Stimulated activated CD4-positive, alpha-beta T cell treated with anti-CD3 and anti-CD28 coated beads, Interleukin-4, amount 100 ng/mL, for 1 hour (primary cell): ENCODE measurements around the gene ATOH1.

Experiments
- DNase-seq: peaks from one replicate; pipeline ENCODE4 v3.0.0-alpha.2; 2020

The ATOH1 gene

DNA sequence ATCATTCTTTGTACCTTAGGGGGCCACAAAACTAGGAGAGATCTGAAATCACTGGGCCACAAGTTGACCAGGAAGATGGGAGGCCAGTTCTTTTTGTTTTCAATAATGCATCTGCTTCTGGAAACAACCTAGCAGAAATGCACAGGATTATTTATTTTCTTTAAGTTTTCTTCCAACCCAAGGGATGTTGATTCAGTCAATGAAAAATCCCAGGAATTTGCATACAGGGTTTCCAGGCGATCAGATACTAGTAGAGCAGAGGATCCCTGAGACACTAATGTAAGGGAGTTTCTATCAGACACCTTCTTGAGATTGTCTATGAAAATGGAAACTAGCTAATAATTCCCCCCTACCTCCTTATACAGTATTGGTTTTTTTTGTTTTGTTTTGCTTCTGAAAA lies 7.4 kb downstream of the ATOH1 start:
- no peak for DNase-seq

DNA sequence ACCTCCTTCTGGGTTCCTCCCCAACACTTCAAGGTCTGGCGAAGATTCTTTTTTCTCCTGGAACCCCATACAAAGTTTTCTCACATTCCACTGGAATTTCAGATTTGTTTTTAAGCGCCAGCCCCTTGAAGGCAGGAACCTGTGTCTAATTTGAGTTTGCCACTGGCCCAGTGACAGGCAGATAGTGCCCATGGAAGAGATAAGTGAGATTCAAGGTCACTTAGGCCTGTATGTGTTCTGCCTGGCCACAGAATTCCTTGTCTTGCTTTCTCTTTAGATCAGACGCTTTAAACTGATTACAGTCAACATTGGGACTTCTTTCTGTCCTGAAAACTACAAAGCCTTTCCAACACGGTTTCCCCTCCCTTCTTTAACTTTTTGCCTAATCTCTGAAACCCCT lies 11.2 kb downstream of the ATOH1 start:
- DNase-seq: no peak

DNA sequence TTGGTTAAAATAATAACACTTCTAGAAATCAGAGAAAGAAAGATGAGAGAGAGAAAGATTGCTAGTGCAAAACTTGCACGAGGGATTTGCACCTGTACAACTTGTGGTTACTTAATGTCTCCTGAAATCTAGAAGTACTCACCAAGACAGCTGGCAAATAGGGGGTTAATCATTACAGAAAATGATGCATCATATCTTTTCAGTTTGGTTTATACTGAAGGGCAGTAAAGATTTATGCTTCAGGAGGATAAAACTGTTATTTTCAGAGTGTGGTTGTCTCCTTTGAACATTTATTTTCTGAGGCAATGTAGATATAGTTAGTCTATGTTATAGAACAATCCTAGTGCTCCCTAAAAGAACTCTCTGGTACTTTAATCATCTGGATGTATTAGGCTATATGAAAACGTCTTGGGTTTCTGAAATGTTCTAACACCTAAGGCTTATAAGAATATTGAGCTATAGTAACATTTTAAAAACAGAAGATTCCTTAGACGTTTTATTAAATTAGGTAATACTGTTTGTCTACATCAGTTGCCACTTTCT lies 13.3 kb downstream of the ATOH1 start:
- no peak for DNase-seq

DNA sequence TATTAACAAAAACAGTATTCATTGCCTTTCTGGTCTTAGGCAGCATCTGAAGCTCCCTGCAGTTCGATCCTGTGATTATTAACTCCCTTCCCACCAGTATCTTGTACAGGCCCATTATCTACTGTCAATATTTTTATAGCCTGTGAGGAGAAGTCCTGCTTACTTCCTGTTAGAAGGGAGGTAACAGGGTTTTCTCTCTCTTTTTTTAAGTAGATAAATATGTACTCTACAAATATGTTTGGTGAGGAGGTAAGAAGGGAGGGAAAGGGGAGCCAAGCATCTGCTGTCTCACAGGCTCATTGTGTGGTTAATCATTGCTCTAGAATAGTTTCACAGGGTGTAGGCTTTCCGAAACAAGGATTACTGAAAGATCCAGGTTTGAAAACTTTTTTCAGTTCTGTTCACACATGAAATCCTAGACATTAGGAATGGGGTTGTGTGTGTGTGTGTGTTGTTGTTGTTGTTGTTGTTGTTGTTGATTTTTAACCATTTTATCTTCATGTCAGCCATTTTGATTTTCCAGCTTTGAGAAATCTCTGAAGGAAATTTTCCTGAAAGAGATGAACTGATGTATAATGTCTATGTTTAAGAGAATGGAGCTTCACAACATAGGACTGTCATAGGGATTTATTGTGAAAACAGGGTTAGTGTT lies 14.2 kb downstream of the ATOH1 start:
- no peak for DNase-seq

DNA sequence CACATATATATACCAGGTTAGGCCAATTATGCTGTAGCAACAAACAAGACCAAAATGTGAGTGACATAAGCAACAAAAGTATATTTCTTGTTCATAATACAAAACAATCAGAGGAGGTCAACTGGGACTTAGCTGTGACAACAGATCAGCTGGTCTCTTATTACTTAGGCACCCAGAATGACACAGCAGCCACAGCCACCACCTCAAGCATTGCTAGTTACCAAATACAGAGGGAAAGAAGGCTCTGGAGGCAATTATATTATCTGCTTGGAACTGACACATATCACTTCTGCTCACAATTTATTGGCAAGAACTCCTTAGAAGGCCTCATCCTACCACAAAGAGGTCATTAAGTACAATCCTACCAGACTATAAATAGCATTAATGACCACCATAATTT lies 15.2 kb downstream of the ATOH1 start:
- DNase-seq: no peak

DNA sequence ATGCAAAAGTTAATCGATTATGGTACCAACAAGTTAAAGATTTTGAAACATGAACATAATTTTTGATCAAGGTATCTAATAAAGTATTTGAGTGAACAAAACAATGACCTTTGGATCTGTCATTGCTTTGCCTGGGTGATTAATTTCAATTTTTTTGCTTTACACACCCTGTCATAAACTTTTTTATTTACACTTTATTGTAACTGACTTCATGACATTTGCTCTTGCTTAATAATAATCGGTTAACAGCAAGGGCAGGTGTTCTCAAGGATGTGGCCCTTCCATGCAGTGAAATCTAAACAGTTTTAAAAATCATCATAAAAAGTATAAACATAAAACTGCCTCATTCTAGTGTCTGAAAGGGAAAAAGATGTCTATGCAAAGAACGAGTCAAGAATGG lies 24.1 kb downstream of the ATOH1 start:
- DNase-seq: no peak

DNA sequence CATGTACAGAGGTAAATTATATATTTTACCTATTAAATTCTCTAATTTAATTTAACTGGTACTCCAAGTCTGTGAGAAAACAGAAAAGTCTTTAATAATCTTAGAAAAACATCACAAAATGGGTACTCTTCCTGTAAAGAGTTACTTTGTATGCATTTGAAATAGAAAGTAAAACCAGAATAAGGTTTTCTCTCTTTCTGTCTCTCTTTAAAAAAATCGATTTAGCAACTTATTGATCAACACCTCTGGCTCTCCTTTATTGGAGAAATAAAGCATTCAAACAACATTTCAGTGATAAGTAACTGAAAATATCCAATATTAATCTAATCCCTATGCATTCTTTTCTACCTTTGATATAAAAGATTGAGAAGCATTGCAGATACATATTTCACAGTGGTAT lies 27.4 kb downstream of the ATOH1 start:
- no peak for DNase-seq

DNA sequence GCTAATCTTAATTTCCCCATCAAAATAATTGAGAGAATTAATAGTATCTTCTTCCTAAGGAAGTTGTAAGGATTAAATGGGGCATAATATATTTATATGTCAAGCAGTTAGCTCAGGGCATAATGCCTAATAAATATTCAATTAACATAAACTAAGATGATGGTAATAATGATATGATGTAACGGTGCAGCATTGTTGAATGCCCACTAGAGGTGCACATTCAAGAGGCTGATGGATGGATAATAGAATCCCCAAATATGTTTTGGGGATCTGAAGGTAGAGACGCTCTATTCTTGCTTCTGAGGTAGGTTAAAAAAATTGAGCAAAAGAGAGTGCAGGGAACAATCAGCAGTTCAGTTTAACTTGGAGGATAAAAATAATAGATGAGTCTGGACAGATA lies 37.1 kb downstream of the ATOH1 start:
- no peak for DNase-seq

DNA sequence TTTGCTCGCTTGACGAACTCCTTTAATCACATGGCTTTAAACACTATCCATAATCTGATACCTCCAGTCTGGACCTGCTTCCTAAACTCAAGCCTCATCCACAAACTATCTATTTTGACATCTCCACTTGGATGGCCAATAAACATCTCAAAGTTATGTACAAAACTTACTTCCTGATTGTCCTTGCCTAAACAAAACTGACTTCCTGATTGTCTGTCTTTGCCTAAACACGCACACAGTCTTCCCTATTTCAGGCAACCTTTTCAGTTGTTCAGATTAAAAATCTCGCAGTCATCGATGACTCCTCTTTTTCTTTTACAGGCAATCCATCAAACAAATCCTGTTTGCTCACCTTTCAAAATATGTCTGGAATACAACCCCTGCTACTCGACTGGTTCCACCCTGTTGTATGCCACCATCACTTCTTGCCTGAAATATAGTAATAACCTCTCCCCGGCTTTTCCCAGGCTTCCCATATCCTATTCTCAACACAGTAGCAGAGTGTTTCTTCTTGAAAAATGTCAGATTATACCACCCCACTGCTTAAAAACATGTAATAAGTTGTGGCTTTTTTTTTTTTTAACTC lies 39.0 kb downstream of the ATOH1 start:
- no peak for DNase-seq

DNA sequence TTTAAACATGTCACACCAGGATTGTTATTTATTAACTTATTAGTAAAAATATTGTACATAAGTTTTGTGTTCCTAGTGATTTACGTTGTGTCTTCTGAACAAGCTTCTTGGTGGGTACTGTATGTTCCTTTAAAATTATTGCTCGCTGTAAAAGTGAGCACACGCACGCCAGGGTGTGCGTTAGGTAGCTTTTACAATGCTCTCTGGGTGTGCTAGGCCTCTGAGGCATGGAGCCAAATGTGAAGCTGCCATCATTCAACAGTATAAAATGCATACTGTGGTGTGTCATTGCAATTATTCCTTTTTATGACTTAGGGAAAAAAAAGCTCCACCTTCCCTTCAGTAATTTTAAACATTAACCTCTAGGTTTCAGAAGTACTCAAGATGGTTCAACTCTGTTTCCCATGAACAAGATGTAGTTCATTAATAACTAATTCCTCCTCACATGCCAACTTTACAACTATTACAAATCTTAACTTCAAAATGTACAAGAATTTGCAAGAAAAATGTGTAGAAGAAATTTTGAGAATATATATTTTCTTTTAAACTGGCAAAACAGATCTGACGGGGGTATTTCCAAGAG lies 42.4 kb downstream of the ATOH1 start:
- DNase-seq: no peak

DNA sequence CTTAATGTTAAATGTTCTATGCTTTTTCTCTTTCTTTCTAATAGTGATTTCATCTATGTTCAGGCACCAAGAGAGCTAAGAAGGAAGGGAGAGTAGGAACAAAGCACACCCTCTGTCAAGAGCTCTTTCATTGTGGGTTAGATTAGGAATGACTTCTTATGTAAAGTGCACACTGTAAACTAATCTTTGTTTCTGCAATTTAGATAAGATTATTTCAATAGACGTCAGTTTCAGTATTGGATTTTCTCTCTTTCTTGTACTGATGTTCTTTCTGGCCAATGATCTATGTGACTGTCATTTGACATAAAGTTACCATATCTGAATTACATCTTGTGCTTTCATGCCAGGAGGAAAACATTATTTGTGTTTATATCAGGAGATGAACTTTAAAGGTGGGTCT lies 48.2 kb downstream of the ATOH1 start:
- DNase-seq: no peak

DNA sequence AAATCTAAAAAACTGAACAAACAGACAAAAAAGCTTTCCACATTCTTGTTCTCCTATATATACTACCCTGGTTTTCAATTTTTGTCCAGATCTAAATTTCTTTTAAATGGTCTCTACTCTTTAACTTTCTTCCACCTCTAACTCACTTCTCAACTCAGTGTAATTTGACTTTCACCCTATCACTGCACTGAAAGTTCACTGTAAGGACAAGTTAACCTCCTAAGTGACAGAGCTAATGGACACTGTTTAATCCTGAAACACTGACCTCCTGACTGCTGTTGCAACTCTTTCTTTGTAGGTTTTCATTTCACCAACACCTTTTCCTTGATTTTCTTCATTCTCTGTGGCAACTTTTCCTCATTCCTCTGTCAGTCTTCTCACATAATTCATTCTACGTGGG lies 50.0 kb downstream of the ATOH1 start:
- no peak for DNase-seq

DNA sequence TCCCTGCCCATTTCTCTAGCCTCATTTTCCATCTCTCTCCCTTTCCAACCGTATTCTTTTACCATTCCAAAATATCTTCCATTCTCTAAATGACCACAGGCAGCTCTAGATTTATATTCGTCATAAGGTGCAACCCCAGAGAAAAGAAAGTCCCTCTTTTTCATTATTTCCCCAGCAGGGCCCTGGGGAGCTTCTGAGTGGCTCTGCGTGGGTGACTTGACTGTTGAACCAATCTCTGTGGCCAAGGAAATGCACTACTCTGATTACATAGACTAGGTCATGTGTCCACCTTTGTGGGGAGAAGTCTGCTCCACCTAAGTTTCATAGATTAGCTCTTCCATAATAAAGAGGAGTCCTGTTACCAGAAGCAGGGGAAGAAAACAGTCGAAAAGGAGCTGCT lies 51.4 kb downstream of the ATOH1 start:
- DNase-seq: no peak
